ENCODE results near the gene DAD1.

DAD1 gene

DNA sequence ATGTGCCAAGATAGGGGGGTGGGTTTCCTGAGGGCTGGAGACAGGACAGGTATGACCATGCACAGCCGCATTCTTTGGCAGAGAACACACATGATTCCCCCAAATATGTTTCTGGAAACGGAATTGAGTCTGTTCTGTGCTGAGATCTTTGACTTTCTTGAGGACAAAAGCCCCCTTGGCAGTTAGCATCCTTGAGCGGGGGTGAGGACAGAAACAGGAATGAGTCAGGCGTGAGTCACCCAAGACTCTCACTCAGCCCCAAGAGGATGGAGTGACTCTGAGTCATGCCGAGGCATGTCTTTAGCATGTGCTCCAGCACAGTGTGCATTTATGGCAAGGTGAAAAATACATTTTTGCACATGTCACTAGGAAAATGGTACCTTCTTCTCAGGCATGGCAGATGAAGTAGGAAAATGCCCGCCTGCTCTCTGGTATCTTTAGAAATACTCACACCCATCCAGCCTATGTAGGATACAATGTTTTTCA lies 52.1 kb downstream of the DAD1 start:
- peak; percentile 94 for DNase-seq (ENCODE audit: low read depth)

DNA sequence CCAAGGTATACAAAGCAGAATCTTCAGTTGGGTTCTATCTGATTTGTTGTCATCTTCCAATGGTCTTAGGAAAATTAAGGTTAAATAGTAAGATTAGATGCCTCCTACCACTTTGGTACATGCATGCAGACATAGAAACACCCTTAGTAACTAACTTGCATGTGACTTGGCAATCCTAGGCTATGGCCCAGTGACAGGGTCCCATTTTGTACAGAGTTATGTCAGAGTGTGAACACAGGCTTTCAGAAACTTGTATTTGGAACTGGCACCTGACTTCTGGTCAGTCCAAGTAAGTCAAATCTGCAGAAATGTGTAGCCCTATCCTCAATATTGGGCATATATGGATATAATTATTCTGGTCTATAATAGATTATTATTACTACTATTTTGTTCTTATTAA lies 53.1 kb downstream of the DAD1 start:
- DNase-seq (ENCODE audit: low read depth): no peak

DNA sequence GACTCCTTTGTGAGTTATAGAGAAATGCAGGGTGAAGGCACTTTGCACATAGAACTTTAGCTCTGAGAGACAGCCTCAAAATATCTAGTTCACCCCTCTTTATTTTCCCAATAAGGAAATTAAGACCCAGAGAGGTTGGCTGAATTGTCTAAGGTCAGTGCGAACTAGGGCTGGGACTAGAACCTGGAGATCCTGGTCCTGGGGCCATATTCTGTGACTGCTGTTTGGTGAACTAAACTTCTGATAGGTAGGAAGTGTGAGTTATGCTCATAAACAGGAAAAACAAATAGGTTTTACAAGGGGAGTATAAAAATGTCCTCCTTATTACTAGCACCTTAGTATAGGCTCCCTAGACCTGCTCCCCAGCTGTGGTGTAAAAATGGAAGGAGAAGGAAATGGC lies 53.9 kb downstream of the DAD1 start:
- DNase-seq (ENCODE audit: low read depth): no peak

DNA sequence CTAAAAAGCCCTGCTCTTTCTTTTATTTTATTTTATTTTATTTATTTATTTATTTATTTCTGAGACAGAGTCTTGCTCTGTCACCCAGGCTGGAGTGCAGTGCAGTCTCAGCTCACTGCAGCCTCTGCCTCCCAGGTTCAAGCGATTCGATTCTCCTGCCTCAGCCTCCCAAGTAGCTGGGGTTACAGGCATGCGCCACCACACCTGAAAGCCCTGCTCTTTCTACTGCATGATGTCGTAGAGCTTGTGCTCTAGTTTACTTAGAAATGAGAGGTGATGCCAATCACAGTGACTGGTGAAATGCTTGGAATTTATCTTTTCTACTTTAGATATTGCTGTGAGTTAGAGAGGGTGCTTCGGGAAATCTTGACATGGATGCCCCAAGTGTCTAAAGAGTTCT lies 54.5 kb downstream of the DAD1 start:
- DNase-seq (ENCODE audit: low read depth): no peak

DNA sequence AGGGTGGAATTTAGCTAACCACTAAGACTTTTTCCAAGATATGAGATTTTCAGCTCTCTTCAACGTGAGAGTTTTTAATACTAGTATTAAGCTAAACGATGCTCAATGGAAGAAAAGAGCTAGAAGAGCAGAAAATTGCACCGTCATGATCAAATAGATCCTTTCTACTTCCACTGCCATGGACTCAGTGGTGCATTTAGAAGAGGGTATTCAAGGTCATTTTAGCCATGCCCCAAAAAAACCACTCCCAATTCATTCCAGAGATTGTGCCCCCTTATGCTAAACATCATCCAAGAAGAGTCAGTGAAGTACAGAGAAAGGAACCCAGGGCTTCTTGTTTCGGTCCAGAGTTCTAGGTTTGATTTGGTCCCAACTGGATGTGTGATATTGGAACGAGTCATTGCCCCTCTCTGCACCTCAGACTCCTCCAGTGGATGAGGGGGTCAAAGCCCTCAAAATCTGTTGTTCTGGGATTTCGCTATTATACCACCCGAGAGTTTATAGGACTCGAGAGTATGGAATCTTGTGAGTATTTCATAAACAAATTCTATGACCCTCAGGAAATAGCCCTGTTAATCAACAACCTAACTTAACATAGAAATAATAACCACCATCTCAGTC lies 55.2 kb downstream of the DAD1 start:
- DNase-seq (ENCODE audit: low read depth): no peak

DNA sequence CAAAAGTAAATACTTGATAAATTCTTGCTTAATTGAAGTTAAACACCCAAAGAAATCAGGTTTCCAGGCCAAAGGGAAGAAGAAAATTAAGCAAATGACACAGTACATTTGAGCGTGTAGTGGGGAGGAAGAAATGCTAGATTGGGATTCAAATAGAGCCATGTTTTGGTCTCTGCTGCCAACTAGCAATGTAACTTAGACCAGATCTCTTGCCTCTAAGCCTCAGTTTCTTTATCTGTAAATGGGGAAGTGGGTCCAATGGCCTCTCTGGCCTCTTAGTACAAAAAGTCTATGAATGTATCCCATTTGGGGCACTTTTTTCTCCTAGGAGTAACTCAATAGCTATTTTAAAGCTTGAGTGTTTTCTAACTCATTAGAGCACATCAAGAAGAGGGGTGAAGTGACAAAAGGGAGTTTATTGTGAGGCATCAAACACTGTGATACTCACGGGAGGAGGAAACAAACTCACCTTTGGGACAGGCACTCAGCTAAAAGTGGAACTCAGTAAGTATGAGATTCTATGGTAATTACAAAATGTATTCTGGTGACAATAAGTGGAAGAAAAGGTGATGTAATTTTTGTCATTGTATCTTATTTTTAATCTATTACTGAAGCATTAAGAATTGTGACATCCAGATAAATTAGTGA lies 55.8 kb downstream of the DAD1 start:
- no peak for DNase-seq (ENCODE audit: low read depth)

DNA sequence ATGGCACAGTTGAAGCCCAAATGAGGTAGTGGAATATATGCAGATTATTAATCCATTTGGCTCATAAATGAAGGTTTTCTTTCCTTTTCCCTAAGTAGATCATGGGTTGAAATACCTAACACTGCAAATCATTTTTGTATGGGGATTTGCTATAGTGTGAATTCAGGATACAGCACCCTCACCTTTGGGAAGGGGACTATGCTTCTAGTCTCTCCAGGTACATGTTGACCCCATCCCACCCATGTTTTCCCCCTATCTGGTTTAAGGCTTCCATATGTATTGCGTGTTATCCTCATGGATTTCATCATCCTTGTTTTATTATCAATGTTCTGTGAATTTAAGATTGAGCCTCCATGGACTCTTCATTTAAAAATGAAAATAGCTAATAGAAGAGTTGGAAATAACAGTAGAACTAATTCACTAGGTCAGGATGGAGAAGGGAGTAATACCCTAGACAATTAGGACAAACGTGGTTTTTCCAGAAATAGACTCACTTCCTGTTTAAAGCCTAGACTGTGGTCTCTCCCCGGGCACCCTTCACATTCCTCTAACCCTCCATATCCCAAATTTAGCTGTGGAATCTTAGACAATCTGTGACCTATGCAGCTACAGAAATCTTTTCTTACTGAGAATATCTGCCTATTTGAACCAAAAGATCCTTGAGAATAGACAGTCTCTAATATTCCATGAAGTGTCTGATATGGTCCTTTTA lies 56.5 kb downstream of the DAD1 start:
- no peak for DNase-seq (ENCODE audit: low read depth)

DNA sequence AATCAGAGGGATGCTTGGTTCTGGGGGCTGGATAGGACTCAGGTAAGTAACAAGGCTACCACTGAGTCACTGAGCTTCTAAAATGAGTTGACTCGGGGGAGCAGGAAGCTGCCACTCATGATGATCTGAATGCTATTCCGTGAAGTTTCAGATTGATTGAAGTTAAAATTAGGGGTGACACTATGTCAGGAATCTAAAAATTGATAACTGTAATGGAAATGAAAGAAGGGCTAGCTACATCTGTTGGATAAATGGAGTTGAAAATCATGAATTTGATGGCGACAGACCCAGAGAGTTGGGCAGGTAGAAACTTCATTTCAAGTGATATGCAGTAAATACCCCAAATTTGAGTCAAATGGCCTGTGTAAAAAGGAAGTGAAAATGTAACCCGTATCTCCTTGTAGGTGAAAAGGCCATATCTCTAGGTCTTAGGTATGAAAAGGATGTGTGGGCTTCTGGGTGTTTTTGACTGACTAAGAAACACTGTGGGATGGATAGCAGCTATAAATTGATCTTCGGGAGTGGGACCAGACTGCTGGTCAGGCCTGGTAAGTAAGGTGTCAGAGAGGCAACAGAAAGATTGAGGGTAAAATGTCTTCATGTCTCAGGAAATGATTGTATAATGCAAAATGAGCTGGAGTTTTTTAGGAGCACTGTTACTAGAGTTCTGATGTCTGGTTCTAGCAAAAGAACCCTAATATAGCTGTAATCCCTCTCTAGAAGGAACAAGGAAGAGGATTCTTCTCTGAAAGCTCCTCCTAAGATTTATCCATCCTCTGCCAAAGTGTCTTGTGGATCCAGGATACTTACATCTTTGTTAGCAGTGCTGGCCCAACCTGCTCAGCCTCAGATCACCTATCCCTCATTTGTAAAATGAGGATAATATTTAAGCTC lies 57.3 kb downstream of the DAD1 start:
- no peak for DNase-seq (ENCODE audit: low read depth)

DNA sequence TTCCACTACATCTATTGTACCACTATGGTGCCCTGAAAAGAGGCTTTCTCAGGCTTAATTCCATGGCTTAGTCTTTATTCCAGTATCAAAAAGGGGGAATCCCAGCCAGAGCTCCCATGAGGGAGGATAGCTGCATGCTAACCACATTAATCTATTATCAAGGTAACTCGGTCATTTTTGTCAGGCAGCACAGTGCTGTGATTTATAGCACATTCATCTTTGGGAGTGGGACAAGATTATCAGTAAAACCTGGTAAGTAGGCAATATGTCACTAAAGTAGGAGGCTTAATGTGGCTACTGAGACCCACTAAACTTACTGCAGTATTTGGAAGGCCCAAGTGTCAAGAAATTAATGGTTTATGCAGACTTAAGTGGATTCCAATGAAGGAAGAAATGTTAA lies 58.9 kb downstream of the DAD1 start:
- peak; percentile 43 for DNase-seq (ENCODE audit: low read depth)

DNA sequence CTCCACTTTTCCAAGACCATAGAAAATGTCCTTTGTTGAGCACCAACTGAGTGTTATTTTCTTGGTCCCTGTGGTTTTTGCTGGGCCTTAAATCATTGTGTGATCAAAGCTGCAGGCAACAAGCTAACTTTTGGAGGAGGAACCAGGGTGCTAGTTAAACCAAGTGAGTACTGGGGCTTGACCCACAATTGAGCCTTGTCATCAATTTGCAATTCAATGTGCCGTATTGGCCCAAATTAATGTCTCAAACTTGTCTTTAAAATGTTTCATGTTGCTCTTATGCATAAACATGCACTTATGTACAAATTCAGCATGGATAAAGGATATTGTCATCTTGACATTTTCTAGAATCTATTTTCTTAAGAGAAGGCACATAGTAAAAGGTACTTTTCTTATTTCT lies 62.3 kb downstream of the DAD1 start:
- no peak for DNase-seq (ENCODE audit: low read depth)

DNA sequence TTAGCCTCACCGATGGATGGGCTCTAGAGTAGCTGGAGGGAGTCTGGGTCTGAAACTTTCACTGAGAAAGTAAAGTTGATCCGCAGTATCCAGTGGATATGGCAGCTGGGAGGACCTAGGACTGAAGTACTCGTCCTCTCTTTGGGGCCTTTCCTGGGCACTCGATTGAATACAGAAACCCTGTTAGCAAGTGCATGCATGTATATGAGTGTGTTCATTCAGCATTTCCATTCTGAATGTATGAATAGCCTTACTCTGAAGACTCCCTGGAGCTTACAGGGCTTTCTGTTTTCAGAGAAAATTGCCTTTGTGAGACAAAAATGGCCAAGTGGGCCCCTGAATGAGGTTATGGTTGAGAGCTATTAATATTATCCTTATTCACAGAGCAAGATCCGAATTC lies 62.8 kb downstream of the DAD1 start:
- no peak for DNase-seq (ENCODE audit: low read depth)

DNA sequence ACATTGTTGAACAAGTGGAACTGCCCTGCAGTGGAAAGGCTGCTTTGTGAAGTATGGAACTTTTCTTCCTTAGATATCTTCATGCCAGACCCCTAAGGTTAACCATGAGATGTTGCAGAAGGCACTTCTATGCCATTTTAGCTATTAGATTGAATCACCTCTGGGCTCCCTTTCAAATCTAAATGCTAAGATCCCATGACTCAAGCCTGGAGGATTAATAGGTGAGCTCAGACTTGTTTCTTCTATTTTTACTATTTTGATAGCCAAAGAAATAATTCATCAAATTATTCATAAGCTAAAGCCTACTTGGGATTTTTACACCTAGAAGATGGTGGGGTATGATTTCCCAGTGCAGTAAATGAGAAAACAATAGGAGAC lies 64.3 kb downstream of the DAD1 start:
- peak; percentile 39 for DNase-seq (ENCODE audit: low read depth)

DNA sequence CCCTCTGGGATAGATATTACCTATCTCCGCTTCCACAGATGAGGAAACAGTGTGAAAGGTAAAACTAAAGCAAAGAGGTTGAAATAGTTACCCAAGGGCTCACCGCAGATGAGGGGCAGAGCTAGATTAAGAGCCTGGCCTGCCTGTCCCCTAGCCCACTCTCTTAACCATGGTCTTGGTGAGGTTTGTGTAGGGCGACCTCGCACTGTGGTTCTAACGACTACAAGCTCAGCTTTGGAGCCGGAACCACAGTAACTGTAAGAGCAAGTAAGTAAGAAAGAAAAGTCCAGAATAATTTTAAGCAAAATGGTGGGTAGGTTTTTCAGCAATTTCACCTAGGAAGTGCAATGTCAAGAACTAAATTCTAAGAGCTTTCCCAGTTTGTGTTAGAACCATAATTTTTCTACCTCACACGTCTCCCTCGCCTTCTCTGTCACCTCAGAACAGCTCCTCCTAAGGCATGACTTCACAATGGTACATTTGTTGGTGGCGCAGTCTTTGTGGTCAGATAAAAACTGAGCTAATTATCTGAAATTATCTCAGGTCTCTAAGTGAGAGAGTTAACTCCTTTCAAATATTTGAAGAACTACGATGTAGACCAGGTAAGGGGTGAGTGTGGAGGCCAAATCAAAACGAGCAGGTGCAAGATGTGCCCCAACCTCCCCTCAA lies 64.8 kb downstream of the DAD1 start:
- DNase-seq (ENCODE audit: low read depth): no peak

DNA sequence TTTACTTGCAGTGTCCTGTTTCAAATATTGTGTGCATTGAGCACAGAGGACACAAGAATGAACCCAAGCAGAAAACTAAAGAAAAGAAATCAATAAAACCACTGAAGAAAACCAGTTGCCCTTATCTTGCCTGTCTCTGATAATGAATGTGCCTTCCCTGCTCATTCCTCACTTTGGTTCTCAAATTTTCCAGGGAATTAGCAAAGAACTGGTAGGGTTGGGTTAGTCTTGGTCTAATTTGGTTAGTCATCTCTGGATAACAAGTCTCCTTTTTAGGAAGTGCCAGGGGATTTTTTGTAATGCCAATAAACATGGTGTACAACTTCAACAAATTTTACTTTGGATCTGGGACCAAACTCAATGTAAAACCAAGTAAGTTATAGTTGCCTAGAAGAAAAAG lies 65.7 kb downstream of the DAD1 start:
- DNase-seq (ENCODE audit: low read depth): peak; percentile 55

DNA sequence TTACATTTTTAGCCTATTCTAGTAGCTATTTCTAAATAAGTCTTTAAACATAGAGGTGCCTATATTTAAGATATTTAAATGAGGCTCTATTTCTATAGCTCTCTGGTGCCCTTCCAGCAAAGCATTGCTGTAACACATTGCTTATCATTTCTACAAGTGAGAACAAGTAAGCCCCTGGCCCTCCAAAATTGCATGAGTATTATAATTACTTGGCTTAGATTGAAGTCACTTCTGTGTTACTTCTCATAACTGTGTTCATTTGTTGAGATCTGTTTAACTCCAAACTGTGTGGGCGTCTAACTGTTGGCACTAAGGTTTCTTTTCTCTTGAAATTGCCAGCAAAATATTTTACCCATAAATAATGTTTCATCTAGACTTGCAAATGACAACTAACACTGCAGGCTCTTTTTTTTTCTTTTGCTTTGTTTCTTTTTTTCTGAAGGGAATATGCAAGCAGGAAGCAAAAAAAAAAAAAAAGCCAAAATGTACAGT lies 66.5 kb downstream of the DAD1 start:
- no peak for DNase-seq (ENCODE audit: low read depth)

DNA sequence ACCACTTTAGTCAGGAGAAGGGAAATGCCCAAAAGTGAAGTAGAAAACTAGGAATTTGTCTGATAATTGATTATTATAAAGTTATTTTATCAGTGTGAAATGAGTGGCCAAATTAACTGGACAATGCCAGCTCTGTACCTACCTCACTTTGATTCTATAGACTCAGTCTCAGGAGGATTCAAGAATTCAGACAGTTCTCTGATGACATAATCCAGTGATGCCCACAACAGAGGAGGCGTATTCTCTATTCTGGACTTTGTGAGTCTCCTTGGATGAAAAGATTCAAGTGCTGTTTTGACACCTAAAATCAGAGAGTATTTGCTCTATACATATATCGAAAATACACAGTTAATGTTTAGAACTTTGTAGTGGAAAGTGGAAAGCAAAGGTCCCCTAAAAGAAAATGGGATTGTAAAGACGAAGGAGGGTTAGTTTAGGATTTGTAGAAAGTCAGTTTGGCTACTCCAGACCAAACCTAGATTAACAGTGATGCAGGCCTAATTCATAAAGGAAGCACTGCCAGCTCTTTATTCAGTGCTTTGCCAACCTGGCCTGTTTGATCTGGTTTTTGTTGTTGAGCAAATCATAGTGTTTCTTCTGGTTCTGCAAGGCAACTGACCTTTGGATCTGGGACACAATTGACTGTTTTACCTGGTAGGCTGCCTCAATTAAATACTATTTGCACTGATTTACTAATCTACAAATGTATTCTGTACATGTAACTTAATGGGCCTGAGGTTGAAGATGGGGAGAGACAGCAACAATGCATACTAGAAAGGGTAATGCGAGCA lies 67.4 kb downstream of the DAD1 start:
- DNase-seq (ENCODE audit: low read depth): no peak

DNA sequence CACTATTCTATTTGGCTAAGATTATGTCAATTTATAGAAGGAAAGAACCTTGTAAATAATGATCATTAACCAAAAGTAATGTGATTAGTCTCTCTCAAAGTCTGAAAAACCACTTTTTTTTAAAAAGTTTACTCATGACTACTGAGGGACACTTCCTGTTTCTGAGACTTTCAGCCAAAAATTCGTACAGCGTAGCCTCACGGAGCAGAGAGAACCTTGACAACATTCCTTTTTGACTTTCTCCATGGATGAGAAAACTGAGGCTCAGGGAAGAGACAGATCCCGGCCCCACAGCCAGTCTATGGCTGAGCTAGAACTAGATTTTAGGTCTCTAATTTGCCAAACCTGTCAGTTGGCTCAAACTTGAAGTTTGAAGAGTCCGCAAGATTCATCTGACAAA lies 68.2 kb downstream of the DAD1 start:
- no peak for DNase-seq (ENCODE audit: low read depth)

DNA sequence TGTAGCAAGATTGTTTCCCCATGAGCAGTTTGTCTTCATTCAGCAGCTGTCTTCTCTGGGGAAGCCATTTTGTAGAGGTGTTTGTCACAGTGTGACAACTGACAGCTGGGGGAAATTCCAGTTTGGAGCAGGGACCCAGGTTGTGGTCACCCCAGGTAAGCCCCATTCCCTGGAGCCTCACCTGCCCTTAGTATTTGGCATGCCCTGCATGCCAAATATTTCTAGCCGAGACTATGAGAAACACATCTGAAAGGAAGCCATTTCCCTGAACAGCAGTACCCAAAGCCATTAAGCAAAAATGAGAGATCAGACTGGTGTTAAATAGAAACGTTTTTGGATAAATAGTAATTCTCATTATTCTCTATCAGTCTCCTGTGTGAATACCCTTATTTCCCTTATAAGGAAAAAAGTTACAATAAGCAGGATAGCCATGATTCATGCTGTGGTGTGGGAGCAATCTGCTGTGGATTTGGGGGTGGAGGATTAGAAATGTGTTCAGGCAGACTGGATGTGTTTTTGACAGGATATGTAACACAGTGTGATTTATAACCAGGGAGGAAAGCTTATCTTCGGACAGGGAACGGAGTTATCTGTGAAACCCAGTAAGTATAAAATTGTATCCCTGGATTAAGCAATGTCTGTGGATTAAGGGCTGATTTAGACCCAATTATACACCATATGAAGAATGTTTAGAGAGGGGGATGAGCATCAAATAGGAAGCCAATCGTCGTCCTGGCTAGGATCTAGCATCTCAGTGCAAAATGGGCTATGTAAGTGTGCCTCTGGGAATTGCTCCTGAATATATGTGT lies 68.9 kb downstream of the DAD1 start:
- peak; percentile 98 for DNase-seq (ENCODE audit: low read depth)

DNA sequence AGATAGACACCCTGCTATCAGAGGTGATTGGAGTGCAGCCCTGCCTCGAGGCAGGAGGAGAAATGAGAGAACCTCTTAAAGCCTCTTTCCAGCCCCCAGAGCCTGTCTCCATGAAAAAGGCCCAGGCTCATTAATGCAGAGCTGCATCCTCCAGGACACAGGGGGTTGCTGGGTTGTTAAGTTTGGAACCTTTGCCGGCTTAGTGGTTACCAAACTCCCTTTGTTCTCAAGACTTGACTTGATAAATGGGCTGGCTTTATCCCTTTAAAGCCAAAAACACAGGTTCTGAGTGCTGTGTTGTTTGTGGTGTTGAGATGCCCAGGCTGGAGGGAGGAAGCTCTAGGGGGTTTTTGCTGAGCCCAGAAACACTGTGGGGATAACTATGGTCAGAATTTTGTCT lies 71.0 kb downstream of the DAD1 start:
- DNase-seq (ENCODE audit: low read depth): no peak

DNA sequence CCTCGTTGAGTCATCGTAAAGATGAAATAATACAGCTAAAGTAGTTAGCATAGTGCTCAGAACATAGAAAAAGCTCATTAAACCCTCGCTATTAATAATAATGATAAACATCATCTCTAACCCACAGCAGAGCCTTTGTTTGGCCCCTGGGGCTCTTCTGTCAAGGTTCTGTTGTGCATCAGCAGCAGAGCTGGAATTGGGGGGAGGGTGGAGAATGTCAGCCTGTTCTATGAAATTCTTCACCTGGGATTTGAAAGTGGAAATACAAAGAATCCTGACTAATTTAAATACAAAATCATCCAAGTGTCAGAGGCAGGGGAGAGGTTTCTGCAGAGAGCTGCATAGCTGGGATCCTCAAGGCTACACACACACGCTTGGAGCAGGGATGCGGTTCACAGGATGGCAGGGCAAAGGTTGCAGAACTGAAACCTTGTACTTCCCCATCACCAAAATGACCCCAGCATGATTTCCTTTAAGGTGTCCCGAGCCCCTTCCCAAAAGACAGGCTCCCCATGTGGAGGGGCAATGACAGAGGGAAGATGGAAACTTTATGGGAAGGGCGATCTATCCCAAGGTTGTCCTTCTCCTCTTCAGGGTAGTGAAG lies 71.8 kb downstream of the DAD1 start:
- DNase-seq (ENCODE audit: low read depth): no peak
